ENCODE data around the gene WWOX.

The WWOX gene

GRCh38 chr16:78903843-78904242 lies 804.4 kb downstream of the WWOX start:
- no peak for DNase-seq (ENCODE audit: low read depth)

GRCh38 chr16:78906135-78906534 lies 806.7 kb downstream of the WWOX start:
- no peak for DNase-seq (ENCODE audit: low read depth)

GRCh38 chr16:78909226-78909625 lies 809.8 kb downstream of the WWOX start:
- no peak for DNase-seq (ENCODE audit: low read depth)

GRCh38 chr16:78915811-78916345 lies 816.4 kb downstream of the WWOX start:
- DNase-seq (ENCODE audit: low read depth) = no peak

GRCh38 chr16:78916928-78917545 lies 817.6 kb downstream of the WWOX start:
- no peak for DNase-seq (ENCODE audit: low read depth)

GRCh38 chr16:78918805-78919305 lies 819.4 kb downstream of the WWOX start:
- DNase-seq (ENCODE audit: low read depth) = no peak

GRCh38 chr16:78919852-78920251 lies 820.4 kb downstream of the WWOX start:
- no peak for DNase-seq (ENCODE audit: low read depth)

- DNase-seq (ENCODE audit: low read depth) = no peak
These were observed 821.2 kb downstream of the WWOX start for GRCh38 chr16:78920621-78921020.

- no peak for DNase-seq (ENCODE audit: low read depth)
These were observed 825.8 kb downstream of the WWOX start for GRCh38 chr16:78925083-78925767.

- DNase-seq (ENCODE audit: low read depth) = no peak
These were observed 827.3 kb downstream of the WWOX start for GRCh38 chr16:78926723-78927210.

- DNase-seq (ENCODE audit: low read depth) = no peak
These were observed 828.3 kb downstream of the WWOX start for GRCh38 chr16:78927766-78928165.

- no peak for DNase-seq (ENCODE audit: low read depth)
These were observed 830.4 kb downstream of the WWOX start for GRCh38 chr16:78929841-78930240.

- no peak for DNase-seq (ENCODE audit: low read depth)
These were observed 831.1 kb downstream of the WWOX start for GRCh38 chr16:78930561-78930960.

GRCh38 chr16:78931267-78931666 lies 831.8 kb downstream of the WWOX start:
- DNase-seq (ENCODE audit: low read depth) = no peak

GRCh38 chr16:78931678-78932077 lies 832.2 kb downstream of the WWOX start:
- DNase-seq (ENCODE audit: low read depth) = no peak

- no peak for DNase-seq (ENCODE audit: low read depth)
These were observed 833.0 kb downstream of the WWOX start for GRCh38 chr16:78932355-78932943.

GRCh38 chr16:78936060-78936459 lies 836.6 kb downstream of the WWOX start:
- DNase-seq (ENCODE audit: low read depth) = no peak

GRCh38 chr16:78939597-78939996 lies 840.1 kb downstream of the WWOX start:
- no peak for DNase-seq (ENCODE audit: low read depth)

- DNase-seq (ENCODE audit: low read depth) = no peak
These were observed 843.3 kb downstream of the WWOX start for GRCh38 chr16:78942625-78943245.

- no peak for DNase-seq (ENCODE audit: low read depth)
These were observed 845.9 kb downstream of the WWOX start for GRCh38 chr16:78945336-78945735.

- DNase-seq (ENCODE audit: low read depth) = no peak
These were observed 847.1 kb downstream of the WWOX start for GRCh38 chr16:78946556-78946955.

- no peak for DNase-seq (ENCODE audit: low read depth)
These were observed 851.3 kb downstream of the WWOX start for GRCh38 chr16:78950768-78951167.
